SK-N-SH treated with all-trans-retinoic acid at 6 μM for 48 hours (cell line): ENCODE data around the gene AVEN.

Experiments used
- ATAC-seq: fragments of 200-7000 bp; cut with Tn5 transposase; 3 replicates; pipeline ENCODE4 v1.9.1; 2020; ENCODE audit warnings: mild to moderate bottlenecking, moderate library complexity
- ARNTL ChIP-seq: fragments of 450-650 bp; formaldehyde crosslinking; IDR thresholded peaks from 2 replicates; pipeline ENCODE4 v1.5.0; 2020; ENCODE audit warnings: low read depth, mild to moderate bottlenecking, moderate library complexity, borderline replicate concordance
- BACH2 ChIP-seq: fragments of 250-450 bp; sonication (Bioruptor Pico); IDR thresholded peaks from 2 replicates; pipeline ENCODE4 v1.9.0; 2021; ENCODE audit warnings: mild to moderate bottlenecking, borderline replicate concordance
- CREB5 ChIP-seq: fragments of 250-450 bp; sonication (Bioruptor Pico); IDR thresholded peaks from 2 replicates; pipeline ENCODE4 v1.5.1; 2020; ENCODE audit warnings: low read depth, mild to moderate bottlenecking, moderate library complexity
- CSDC2 ChIP-seq: fragments of 250-450 bp; sonication (Bioruptor Pico); IDR thresholded peaks from 2 replicates; pipeline ENCODE4 v1.5.0; 2020; ENCODE audit warnings: mild to moderate bottlenecking, moderate library complexity
- ESRRG ChIP-seq: fragments of 250-450 bp; sonication (Bioruptor Pico); IDR thresholded peaks from 2 replicates; pipeline ENCODE4 v1.6.1; 2021; ENCODE audit warnings: mild to moderate bottlenecking
- GLIS3 ChIP-seq: fragments of 250-450 bp; sonication (Bioruptor Pico); IDR thresholded peaks from 2 replicates; pipeline ENCODE4 v1.5.0; 2020; ENCODE audit warnings: mild to moderate bottlenecking, moderate library complexity
- OSR1 ChIP-seq: fragments of 250-450 bp; sonication (Bioruptor Pico); IDR thresholded peaks from 2 replicates; pipeline ENCODE4 v1.8.0; 2022; ENCODE audit warnings: moderate library complexity, mild to moderate bottlenecking, inconsistent platforms
- PPARA ChIP-seq: fragments of 250-450 bp; sonication (Bioruptor Pico); IDR thresholded peaks from 2 replicates; pipeline ENCODE4 v1.5.0; 2020; ENCODE audit warnings: mild to moderate bottlenecking, borderline replicate concordance
- RARB ChIP-seq: fragments of 250-450 bp; sonication (Bioruptor Pico); IDR thresholded peaks from 2 replicates; pipeline ENCODE4 v1.8.0; 2021; ENCODE audit warnings: mild to moderate bottlenecking, moderate library complexity
- SNAI2 ChIP-seq: fragments of 250-450 bp; sonication (Bioruptor Pico); IDR thresholded peaks from 2 replicates; pipeline ENCODE4 v1.5.0; 2020; ENCODE audit warnings: mild to moderate bottlenecking, moderate library complexity
- TCF4 ChIP-seq: fragments of 250-450 bp; sonication (Bioruptor Pico); IDR thresholded peaks from 2 replicates; pipeline ENCODE4 v1.8.0; 2021; ENCODE audit warnings: mild to moderate bottlenecking, moderate library complexity, borderline replicate concordance
- ZC3H10 ChIP-seq: fragments of 250-450 bp; sonication (Bioruptor Pico); IDR thresholded peaks from 2 replicates; pipeline ENCODE4 v1.5.1; 2021; ENCODE audit warnings: mild to moderate bottlenecking, moderate library complexity
- ZFP3 ChIP-seq: fragments of 250-450 bp; sonication (Bioruptor Pico); IDR thresholded peaks from 2 replicates; pipeline ENCODE4 v1.5.0; 2020; ENCODE audit warnings: mild to moderate bottlenecking, moderate library complexity
- ZFP30 ChIP-seq: fragments of 450-650 bp; formaldehyde crosslinking; IDR thresholded peaks from 2 replicates; pipeline ENCODE4 v1.5.0; 2022; ENCODE audit warnings: mild to moderate bottlenecking, moderate library complexity
- ZNF565 ChIP-seq: fragments of 450-650 bp; formaldehyde crosslinking; conservative IDR thresholded peaks from 2 replicates; pipeline ENCODE4 v1.5.0; 2020; ENCODE audit warnings: low read depth, mild to moderate bottlenecking, moderate library complexity
- ZNF70 ChIP-seq: fragments of 450-650 bp; formaldehyde crosslinking; IDR thresholded peaks from 2 replicates; pipeline ENCODE4 v1.5.0; 2020; ENCODE audit warnings: mild to moderate bottlenecking, moderate library complexity
- ZNF8 ChIP-seq: fragments of 450-650 bp; formaldehyde crosslinking; IDR thresholded peaks from 2 replicates; pipeline ENCODE4 v1.5.0; 2020; ENCODE audit warnings: mild to moderate bottlenecking, moderate library complexity
- TF ChIP-seq, protein P1 (sequence below): fragments of 250-450 bp; sonication (Bioruptor Pico); IDR thresholded peaks from 2 replicates; pipeline ENCODE4 v1.8.0; 2020; ENCODE audit warnings: mild to moderate bottlenecking, moderate library complexity, borderline replicate concordance
- TF ChIP-seq, protein P2 (sequence below): fragments of 250-450 bp; sonication (Bioruptor Pico); IDR thresholded peaks from 2 replicates; pipeline ENCODE4 v1.8.0; 2021; ENCODE audit warnings: low read depth, mild to moderate bottlenecking, moderate library complexity, borderline replicate concordance
- TF ChIP-seq, protein P3 (sequence below): fragments of 250-450 bp; sonication (Bioruptor Pico); IDR thresholded peaks from 2 replicates; pipeline ENCODE4 v1.5.0; 2020; ENCODE audit warnings: mild to moderate bottlenecking, moderate library complexity

Gene AVEN

GRCh38 chr15:34084086-34084485, 45.1 kb upstream of the AVEN start:
- TF ChIP-seq ZNF8 (CRISPR knock-in tag) (no peak), ZFP30 (CRISPR knock-in tag) (no peak), TCF4 (CRISPR knock-in tag) (no peak), PPARA (no peak), ZNF70 (no peak), SNAI2 (CRISPR knock-in tag) (no peak), ZFP3 (no peak), ESRRG (CRISPR knock-in tag) (no peak)
- TF ChIP-seq, protein P1, sequence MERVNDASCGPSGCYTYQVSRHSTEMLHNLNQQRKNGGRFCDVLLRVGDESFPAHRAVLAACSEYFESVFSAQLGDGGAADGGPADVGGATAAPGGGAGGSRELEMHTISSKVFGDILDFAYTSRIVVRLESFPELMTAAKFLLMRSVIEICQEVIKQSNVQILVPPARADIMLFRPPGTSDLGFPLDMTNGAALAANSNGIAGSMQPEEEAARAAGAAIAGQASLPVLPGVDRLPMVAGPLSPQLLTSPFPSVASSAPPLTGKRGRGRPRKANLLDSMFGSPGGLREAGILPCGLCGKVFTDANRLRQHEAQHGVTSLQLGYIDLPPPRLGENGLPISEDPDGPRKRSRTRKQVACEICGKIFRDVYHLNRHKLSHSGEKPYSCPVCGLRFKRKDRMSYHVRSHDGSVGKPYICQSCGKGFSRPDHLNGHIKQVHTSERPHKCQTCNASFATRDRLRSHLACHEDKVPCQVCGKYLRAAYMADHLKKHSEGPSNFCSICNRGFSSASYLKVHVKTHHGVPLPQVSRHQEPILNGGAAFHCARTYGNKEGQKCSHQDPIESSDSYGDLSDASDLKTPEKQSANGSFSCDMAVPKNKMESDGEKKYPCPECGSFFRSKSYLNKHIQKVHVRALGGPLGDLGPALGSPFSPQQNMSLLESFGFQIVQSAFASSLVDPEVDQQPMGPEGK (CRISPR knock-in tag): no peak
- ATAC-seq: no peak

DNA sequence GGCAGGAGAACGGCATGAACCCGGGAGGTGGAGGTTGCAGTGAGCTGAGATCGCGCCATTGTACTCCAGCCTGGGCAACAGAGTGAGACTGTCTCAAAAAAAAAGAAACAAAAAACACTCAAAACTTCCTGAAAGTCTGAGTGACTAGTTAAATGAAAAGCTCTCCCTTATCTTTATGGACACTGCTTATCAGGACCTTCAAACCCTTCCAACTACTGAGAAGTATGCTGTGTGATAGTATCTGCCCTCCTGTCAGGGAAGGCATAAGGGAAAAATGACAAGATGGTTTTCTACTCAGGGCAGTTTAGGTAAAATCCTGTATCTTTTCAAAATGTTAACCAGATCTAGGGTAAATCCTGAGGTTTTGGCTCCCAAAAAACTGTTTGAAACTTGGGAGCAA, 40.9 kb upstream of the AVEN start:
- ATAC-seq: no peak
- no peak for TF ChIP-seq SNAI2 (CRISPR knock-in tag)
- TF ChIP-seq ZNF8 (CRISPR knock-in tag): no peak
- no peak for TF ChIP-seq CREB5 (CRISPR knock-in tag)
- TF ChIP-seq TCF4 (CRISPR knock-in tag): no peak
- no peak for TF ChIP-seq BACH2
- TF ChIP-seq RARB (CRISPR knock-in tag): no peak
- no peak for TF ChIP-seq GLIS3 (CRISPR knock-in tag)
- TF ChIP-seq ZC3H10 (CRISPR knock-in tag): no peak

- TF ChIP-seq, protein P1 (CRISPR knock-in tag): no peak
- no peak for TF ChIP-seq CREB5 (CRISPR knock-in tag)
- TF ChIP-seq GLIS3 (CRISPR knock-in tag): no peak
- TF ChIP-seq, protein P2, sequence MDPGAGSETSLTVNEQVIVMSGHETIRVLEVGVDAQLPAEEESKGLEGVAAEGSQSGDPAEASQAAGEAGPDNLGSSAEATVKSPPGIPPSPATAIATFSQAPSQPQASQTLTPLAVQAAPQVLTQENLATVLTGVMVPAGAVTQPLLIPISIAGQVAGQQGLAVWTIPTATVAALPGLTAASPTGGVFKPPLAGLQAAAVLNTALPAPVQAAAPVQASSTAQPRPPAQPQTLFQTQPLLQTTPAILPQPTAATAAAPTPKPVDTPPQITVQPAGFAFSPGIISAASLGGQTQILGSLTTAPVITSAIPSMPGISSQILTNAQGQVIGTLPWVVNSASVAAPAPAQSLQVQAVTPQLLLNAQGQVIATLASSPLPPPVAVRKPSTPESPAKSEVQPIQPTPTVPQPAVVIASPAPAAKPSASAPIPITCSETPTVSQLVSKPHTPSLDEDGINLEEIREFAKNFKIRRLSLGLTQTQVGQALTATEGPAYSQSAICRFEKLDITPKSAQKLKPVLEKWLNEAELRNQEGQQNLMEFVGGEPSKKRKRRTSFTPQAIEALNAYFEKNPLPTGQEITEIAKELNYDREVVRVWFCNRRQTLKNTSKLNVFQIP (CRISPR knock-in tag): no peak
- no peak for TF ChIP-seq ZC3H10 (CRISPR knock-in tag)
- TF ChIP-seq ZNF70: no peak
- TF ChIP-seq BACH2: no peak
- TF ChIP-seq, protein P3, sequence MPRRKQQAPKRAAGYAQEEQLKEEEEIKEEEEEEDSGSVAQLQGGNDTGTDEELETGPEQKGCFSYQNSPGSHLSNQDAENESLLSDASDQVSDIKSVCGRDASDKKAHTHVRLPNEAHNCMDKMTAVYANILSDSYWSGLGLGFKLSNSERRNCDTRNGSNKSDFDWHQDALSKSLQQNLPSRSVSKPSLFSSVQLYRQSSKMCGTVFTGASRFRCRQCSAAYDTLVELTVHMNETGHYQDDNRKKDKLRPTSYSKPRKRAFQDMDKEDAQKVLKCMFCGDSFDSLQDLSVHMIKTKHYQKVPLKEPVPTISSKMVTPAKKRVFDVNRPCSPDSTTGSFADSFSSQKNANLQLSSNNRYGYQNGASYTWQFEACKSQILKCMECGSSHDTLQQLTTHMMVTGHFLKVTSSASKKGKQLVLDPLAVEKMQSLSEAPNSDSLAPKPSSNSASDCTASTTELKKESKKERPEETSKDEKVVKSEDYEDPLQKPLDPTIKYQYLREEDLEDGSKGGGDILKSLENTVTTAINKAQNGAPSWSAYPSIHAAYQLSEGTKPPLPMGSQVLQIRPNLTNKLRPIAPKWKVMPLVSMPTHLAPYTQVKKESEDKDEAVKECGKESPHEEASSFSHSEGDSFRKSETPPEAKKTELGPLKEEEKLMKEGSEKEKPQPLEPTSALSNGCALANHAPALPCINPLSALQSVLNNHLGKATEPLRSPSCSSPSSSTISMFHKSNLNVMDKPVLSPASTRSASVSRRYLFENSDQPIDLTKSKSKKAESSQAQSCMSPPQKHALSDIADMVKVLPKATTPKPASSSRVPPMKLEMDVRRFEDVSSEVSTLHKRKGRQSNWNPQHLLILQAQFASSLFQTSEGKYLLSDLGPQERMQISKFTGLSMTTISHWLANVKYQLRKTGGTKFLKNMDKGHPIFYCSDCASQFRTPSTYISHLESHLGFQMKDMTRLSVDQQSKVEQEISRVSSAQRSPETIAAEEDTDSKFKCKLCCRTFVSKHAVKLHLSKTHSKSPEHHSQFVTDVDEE (CRISPR knock-in tag): no peak
- no peak for TF ChIP-seq RARB (CRISPR knock-in tag)
- TF ChIP-seq SNAI2 (CRISPR knock-in tag): no peak
- no peak for TF ChIP-seq OSR1 (CRISPR knock-in tag)
- no peak for TF ChIP-seq TCF4 (CRISPR knock-in tag)
- TF ChIP-seq ARNTL: no peak
- no peak for TF ChIP-seq ZNF565 (CRISPR knock-in tag)
- TF ChIP-seq ZFP3: no peak
- no peak for TF ChIP-seq ZFP30 (CRISPR knock-in tag)
- no peak for TF ChIP-seq ZNF8 (CRISPR knock-in tag)
- no peak for TF ChIP-seq CSDC2 (CRISPR knock-in tag)
- TF ChIP-seq, all 23 proteins: peak for 0
- no peak for ATAC-seq
Measured at GRCh38 chr15:34078900-34079299, 39.9 kb upstream of the AVEN start.
